ENCODE measurements around the gene VPS4A.

DNA sequence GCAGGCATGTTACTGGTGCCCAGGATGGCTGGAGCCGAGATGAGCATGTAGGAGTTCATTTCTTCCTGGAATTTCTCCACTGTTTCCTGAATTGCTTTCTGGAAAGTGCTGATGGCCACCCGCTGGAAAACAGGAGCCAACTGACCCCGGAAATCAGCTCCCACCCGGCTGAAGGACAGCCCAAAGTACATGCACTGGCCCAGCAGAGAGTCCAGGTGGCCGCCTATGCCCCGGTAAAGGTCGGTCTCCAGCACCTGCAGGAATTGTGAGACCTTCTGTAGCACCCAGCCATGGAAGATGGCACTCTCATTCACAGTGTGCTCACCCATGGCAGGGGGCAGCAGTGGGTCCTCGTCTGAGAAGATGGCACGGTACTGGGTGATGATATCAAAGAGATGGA lies 23.5 kb downstream of the VPS4A start:
- TF ChIP-seq RCOR1 (IDR thresholded peaks at IDR 0.05; ENCODE audit: insufficient replicate concordance, low read length) (no peak), POLR2A (IDR thresholded peaks at IDR 0.05; ENCODE audit: low read depth, low read length) (no peak), CTCF (conservative IDR thresholded peaks at IDR 0.05; ENCODE audit: low read depth, low read length) (no peak), RAD21 (IDR thresholded peaks at IDR 0.05; ENCODE audit: low read length) (no peak), RFX5 (IDR thresholded peaks at IDR 0.05; ENCODE audit: low read depth, low read length) (no peak), FOS (IDR thresholded peaks at IDR 0.05; ENCODE audit: low read depth, low read length) (no peak), MAFK (IDR thresholded peaks at IDR 0.05; ENCODE audit: low read depth, low read length) (no peak), SMC3 (IDR thresholded peaks at IDR 0.05; ENCODE audit: low read depth, low read length) (no peak), BHLHE40 (IDR thresholded peaks at IDR 0.05; ENCODE audit: low read depth, low read length) (no peak), MAZ (IDR thresholded peaks at IDR 0.05; ENCODE audit: borderline replicate concordance, low read depth, low read length) (no peak), USF2 (IDR thresholded peaks at IDR 0.05; ENCODE audit: low read depth, low read length) (no peak), NFE2L2 (IDR thresholded peaks at IDR 0.05; ENCODE audit: low read depth, low read length) (no peak)

Measured in IMR-90 (cell line).